Stimulated activated CD4-positive, alpha-beta T cell treated with anti-CD3 and anti-CD28 coated beads, TNF-alpha, amount 100 ng/mL, for 1 hour (primary cell): ENCODE results near the gene SLC10A7.

ENCODE experiments used
- DNase-seq, 3 donors: peaks; one replicate each; pipeline ENCODE4 v3.0.0-alpha.2; 2020; ENCODE audit warnings: low read depth in 3 of 3, low spot score in 1 of 3

SLC10A7 gene

DNA sequence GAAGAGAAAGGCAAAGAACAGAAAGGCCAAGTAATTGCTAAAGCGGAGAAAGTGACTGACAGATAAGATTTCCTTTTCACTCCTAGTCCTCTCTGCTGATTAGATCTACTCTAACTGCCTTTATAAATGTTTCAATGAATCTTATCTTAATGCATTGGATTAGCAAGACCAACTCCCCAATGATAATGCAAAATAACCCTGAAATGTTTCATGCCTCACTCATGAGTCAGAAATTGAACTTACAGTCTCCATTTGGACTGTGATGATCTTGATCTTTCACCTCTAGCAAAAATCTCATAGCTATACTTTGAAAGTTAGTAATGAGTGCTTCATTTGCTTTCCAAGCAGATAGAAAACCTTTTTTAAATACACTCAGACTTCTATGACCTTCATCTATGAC, 26.5 kb downstream of the SLC10A7 start:
- no peak for DNase-seq

DNA sequence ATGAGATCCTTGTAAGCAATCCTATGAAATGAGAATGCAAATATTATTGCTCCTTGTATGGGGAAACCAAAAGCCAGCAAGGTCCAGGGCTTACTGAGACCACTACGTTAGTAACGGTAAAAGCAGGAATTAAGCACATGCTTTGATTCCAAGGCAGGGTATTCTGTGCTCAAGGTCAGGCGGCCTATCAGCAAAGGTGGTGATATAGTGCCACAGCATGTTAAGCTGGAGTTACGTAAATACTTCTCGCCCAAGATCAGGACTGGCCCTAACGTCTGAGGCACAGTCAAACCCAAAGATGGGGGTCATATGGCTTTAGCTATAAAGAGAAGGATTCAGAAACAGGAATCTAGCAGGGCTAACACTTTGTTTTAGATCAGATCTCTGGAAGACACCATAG, 27.6 kb downstream of the SLC10A7 start:
- no peak for DNase-seq

DNA sequence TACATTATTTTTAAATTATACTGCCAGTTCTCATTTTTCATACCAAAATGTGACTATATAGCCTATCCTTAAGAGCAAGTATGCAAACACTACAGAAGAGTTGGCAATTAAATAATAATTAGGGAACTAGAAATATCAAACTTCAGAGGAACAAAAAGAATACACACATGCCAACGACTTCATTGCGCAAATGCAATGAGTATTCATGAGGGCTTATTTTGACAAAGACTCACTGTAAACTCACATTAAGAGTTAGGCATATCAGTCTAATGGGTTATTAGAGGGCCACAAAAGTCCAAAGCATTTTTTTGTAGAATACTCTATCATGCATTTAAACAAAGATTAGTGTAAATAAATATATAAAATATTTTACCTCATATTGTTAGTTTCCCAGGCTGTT, 31.6 kb downstream of the SLC10A7 start:
- DNase-seq: no peak

DNA sequence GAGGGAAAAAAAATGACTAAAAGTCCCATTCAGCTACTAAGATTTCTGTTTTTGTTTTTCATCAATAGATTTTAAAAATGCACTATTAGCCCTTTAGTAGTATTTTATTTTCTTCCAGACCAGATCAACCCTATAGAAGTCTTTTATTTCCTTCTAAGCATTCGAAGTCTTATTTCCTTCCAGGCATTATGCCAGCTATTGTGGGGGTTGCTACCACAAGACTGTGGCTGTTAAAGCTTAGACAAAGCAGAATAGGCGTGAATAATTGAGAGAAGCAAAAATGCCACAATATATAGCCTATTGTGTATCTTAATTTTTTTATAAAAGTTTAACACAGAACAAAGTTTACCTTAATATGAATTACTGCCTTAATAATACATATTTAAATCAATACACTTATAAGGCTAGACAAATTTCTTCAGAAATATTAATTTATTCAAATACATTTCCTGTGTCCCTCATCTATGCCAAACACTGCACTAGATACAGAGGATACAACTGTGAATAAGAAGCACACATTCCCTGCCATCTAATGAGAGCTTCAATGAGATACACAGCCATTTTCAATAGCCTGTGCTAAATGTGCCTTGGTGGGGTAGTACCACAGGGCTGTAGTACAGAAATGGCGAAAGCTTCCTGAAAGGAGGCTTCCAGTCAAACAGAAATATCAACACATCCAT, 33.1 kb downstream of the SLC10A7 start:
- no peak for DNase-seq

DNA sequence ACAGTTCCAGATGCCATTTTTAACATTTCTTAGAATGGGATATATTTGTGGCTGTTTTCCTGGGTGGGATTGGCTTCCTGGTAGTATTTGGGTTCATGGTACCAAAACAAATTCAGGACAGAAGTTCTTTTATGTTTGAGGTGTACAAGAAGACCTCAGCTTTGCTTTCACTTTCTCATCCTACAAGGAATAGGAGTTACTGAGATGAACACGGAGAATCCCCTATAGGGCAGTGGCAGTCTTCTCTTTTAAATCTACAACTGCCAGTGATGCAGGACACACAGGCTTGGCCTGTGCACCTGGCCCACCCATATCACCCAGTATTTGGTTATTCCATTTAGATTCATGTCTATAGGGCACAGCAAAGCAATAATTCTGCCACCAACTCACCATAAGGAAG, 35.2 kb downstream of the SLC10A7 start:
- no peak for DNase-seq

DNA sequence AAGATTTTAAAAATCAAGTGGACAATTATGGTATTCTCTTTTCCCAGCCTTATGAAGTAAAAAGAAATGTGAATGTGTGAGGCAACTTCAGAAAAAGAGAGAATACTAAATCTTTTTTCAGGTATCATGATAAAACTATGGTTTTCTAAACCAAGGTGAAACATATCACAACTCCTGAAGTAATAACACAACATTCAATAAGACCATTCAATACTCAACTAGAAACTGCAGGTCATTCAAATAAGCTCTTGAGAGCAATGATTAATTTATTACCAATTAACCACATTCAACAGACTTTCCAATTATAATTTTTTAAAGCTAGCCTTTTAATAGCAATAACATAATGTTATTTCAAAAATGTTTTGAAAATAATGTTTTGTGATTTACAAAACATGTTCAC, 35.8 kb downstream of the SLC10A7 start:
- DNase-seq: no peak

DNA sequence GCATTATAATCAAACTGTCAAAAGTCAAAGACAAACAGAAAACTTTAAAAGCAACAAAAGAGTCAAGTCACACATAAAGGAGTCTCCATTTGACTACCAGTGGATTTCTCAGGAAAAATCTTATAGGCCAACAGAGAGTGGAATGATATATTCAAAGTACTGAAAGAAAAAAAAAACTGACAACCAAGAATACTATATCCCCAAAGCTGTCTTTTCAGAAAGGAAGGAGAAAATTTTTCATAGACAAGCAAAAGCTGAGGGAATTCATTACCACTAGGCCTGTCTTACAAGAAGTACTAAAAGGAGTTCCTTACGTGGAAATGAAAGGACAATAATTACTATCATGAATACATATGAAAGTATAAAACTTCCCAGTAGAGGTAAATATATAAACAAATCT, 39.0 kb downstream of the SLC10A7 start:
- DNase-seq: no peak

DNA sequence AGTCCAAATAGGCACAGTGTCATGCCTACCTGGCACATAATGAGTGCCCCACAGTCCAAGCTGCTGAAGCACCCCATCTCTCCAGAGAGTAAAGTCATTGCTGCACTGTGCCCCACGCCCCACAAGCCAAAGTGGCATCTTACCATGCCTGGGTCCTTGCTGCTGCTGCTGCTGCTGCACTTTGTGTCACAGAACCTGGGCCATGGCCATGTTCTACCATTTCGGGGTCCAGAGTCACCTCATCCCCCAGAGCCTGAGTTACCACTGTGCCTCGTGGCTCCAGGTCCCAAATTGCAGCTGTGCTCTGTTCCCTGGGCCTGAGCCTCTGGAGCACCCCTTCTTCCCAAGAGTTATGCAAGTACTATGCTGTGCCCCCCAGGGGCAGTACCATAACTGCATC, 40.5 kb downstream of the SLC10A7 start:
- DNase-seq: no peak

DNA sequence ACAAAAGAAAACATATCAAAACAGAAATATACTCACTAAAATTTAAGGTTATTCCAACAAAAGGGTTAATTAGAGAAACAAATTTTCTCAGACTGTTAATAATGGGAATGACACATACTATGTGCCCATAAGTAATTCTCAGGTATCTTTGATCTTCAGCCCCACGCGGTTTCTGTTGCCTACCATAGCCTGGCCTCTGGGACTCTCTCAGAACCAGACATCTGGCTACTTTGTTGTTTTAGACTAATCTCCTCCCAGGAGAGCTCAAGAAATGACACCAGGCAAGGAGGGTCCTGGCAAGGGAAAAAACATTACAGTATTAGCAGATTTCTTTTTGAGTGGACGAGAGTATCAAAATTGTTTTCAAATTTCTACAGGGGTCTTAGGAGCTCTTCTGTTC, 43.7 kb downstream of the SLC10A7 start:
- DNase-seq: no peak

DNA sequence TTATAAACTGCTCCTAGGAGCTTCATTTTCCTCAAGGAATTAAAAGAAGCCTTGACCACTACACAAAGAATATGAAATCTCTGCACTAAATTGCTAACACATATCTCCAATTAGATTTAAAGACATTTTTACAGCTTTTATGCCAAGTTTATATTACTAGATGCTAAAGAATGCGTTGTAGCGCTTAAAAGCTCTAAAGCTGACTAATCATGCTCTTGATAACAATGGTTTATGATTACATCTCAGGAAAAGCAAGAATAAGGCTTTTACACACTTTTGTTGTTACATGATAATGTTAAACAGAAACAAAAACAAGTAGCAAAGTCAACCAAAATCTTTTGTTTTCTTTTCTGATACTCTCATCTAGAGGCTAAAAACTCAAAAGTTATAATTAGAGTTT, 44.7 kb downstream of the SLC10A7 start:
- DNase-seq: no peak

DNA sequence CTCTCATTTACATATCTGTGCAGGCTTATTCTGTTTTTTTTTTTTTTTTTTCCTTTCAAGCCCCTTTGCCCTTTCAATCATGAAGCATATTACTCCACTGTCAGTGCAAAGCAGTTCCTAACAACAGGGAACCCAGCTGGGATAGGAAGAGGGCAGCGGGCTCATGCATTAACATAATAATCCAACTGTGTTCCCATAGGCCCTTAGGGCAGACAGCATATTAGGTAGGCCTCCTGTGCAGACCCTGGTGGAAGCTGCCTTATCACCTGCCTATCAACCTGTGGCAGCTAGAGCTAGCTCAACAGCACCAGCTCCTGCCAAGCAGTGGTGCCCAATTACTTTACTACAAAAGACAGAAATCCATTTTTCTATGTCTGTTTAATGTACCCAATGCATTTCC, 49.3 kb downstream of the SLC10A7 start:
- DNase-seq: no peak

DNA sequence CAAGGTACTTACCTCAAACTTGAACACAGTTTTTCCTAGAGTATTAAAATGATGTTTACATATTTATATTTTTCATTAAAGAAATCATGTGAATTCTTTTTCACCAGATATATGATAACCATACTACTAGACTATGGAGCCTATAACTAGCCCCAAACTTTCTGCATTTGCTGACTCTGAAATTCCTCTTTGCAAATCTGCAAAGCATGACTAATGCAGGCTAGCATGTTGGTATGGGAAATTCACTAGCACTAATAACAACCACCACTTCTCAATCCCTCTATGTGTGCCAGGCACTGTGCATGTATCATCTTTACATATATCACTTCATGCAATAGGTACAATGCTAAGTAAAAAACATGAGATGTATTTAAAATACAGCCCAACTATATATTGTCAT, 51.1 kb downstream of the SLC10A7 start:
- DNase-seq: no peak

DNA sequence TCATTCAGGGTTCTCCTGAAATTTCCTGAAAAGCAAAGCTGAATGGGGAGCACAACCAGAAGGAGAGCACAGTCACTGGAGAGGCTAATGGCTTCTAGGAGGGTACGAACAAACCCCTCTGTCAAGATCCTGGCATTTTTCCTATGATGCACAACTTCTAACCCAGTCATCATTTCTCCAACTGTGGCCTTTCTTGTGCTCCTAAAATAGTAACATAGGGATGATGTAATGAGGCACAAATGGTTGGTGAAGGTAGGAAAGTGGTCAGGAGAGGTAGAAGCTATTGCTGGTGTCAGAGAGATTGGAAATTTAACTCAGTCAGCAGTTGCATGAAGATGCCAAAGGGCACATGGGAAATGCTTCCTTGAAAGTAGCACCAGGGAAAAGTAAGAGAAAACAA, 52.7 kb downstream of the SLC10A7 start:
- DNase-seq: no peak

DNA sequence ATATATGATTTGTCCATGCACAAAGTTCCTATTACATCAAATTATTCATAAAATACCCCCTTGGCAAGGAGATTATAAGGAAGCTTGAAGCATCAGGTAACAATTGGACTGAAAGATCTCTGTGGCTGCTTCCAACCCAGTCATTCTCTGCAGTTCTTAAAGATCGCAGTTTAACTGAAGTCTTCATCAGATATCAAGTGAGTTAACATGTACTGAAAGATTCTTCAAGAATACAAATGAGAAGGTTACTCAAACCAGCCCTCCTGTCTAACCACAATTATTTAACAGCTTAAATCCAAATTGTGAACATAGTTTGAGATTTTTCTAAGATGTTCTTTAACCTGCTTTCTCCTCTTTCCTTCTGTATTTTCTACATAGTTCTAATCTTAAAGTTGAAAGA, 56.1 kb downstream of the SLC10A7 start:
- no peak for DNase-seq

DNA sequence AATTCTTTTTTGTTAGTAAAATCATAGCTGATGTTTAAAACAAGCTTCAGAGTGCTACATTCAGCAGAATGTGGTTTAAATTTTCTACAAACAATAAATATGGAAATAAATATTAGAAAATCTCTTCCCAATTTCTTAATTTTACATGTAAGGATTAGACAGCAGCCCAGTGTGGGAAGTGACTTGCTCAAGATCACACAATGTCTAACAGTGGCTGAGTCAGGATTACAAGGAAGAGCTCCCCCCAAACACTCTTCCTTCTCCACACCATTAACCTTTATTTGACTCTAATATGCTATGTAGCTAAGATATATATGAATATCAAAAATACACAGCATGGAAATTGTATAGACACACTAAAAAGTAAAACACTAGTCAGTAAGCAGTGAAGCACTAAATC, 59.5 kb downstream of the SLC10A7 start:
- no peak for DNase-seq

DNA sequence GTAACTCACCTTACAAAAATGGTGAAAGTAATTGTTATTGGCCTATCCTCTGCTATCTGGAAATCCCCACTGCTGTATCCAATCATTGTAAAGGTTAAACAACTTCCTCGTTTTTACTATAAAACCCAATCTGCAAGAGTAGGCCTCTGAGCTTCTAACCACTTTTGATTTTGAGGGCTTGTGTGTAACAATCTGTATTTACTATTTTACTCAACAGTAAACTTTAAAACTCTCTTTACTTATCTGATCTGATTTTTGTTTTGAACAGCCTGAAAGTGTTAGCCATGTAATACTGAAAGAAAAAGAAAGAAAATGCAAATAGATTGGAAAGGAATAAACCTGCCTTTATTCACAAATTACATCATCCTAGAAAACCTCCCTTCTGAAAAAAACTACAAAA, 63.1 kb downstream of the SLC10A7 start:
- no peak for DNase-seq

DNA sequence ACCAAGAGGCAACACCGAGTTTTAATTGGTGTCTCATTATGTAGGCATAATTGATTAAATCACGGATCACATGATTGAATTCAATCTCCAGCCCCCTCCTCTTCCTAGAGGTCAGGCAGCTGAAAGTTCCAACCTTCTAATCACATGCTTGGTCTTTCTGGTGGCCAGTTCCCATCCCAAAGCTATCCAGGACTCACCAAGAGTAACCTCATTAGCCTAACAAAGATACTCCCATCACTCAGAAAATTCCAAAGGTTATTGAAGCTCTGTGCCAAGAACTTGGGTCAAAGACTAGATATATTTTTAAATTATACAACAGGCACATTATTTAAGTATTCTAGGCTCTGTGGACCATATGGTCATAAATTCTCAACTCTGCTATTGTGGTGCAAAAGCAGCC, 65.1 kb downstream of the SLC10A7 start:
- DNase-seq: no peak

DNA sequence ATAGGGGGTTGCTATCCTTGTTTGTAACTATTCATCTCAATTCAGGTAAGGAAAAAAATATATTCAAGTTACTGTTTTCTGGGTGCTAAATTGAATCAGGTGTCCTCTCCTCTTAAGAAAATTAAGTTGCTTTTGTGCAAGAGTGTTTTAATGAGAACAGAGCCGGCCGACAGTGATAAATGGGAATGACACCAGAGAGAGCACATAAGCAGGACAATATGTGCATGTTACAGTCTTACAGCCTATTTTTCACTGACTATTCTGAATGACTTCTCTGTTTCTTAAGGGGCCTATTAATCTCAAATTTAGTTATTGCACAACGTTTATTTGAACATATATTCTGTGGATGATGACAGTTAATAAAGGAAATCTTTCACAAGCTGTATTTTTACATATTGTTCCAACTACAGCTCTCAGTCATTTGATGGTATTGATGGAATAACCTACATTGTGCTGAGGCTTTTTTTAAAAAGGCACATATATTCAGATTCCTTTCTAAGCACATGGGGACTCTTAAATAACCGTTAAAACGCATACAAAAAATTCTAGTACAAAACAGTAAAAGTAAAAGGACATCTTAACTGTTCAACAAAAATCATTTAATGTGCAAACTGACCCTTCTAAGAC, 68.4 kb downstream of the SLC10A7 start:
- DNase-seq: no peak

DNA sequence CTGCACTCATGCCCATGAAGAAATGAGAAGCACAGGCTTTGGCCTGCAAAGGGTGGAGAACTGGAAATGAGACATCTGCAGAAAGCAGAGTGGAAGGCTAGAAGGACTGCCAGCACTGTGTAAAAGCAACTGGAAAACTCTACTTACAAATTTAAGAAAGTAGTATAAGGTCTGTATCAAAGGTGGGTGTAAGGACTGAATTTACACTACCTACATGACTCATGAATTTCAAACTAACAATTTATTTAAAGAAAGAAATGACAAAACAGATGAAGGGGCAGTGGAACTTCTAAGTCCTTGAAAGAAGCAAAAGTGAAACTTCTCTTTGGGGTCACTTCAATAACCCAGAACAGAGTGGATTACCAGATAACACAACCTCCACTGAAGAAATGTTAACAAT, 71.2 kb downstream of the SLC10A7 start:
- DNase-seq: no peak

DNA sequence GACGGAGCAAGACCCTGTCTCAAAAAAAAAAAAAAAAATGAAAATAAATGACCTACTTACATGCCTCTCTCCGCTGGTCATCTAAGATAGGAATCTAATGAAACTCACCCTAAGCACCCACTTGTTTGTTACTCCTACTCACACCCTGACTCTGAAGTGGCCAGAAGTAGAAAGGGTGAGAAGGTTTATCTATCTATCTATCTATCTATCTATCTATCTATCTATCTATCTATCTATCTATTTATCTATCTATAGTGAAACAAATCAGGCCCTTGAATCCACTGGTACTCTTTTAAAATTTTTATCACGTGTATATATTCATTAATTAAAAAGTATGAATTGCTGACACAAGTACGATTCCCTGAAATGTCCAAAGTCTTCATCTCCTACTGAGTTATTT, 75.2 kb downstream of the SLC10A7 start:
- no peak for DNase-seq

DNA sequence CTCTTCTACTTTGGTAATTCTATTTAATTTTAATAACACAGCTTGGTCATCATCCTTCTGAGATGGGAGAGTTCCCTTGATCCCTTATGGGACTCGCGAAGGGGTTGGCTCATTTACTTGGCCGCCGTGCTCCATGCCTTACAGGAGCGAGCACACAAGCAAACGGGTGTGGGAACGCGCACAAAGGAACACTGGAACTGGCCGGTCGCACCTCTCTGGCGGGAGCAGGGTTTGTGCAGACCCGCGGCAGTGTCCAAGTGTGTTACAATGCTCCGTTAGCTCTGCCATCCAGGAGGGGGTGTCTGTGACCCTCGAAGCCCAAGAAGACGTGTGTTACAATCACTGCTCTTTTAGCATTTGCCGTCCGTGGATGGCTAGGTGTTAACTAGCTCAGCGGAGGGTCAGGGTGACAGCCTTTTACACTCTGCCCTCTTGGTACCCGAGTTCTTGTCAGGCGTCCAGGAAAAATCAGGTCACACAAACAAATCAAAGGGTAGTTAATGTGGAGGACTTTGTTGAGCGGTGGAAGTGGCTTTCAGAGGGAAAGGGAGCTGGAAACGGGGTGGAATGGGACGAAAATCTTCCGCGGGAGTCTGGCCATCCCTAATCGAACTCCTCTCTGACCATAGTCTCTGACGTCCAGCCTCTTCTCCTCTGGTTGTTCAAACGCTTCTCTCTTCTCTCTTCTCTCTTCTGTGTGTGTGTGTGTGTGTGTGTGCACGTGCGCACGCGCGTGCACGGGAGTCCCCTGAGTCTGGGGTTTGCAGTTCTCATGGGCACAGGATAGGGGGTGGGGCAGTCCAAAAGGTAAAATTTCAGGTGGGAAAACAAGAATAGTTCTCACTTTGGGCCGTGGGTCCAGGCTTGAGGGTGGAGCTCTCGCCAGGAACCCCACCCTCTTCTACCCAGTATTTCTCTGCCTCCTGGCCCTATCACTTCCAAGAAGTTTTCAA, 76.3 kb downstream of the SLC10A7 start:
- no peak for DNase-seq

DNA sequence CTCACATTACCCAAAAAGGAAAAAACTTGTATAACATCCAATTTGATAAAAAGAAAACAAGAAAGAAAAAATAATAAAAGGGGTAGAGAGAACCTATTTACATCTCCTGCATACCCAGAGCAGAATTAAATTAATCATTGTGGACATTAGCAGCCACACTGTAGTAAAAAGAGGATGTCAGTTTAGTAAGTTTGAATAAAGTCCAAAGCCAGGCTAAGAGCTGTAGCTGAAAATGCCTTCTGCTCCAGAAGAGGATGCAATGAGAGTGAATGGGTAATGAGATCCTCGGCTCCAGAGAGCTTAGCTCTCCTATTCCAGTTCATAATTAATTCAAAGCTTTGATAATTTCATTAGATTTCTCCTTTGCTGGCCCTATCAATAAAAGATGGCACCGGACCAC, 78.2 kb downstream of the SLC10A7 start:
- DNase-seq: no peak
